Activated CD4-positive, alpha-beta T cell treated with anti-CD3 and anti-CD28 coated beads for 1 hour (primary cell): ENCODE results near the gene PARK7.

ENCODE experiments used
- DNase-seq: peaks from one replicate; pipeline ENCODE4 v3.0.0-alpha.2; 2020

The PARK7 gene

DNA sequence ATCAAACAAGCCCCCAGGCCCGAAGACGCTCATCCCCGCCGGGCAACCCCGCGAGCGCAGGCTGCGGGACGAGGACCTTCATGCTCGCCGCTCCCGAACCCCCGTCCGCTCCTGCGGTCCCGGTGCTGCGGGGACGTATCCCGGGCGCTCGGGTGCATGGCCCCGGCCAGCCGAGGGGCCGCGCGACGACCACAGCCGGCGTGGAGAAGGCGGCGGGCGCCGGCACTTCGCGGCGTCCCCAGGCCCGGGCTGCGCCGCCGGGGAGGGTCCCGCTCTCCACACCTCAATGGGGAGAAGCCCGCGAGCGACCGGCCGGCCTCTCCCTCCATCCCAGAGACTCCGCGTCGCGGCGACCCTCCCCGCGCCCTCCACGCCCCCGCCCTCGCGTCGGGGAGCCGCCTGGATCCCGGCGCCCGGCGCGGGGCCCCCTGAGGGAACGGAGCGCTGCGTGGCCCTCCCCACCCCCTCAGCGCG lies 64.2 kb downstream of the PARK7 start:
- DNase-seq: no peak

- peak; percentile 82 for DNase-seq
These were observed 64.9 kb downstream of the PARK7 start, which contains the start of gene ERRFI1 for GRCh38 chr1:8026153-8026975. ERRFI1 (minus strand) TSS chr1:8026309; CDS start chr1:8015619, 10,690 bp downstream.

- DNase-seq: no peak
These were observed 65.7 kb downstream of the PARK7 start for GRCh38 chr1:8026976-8027747.

DNA sequence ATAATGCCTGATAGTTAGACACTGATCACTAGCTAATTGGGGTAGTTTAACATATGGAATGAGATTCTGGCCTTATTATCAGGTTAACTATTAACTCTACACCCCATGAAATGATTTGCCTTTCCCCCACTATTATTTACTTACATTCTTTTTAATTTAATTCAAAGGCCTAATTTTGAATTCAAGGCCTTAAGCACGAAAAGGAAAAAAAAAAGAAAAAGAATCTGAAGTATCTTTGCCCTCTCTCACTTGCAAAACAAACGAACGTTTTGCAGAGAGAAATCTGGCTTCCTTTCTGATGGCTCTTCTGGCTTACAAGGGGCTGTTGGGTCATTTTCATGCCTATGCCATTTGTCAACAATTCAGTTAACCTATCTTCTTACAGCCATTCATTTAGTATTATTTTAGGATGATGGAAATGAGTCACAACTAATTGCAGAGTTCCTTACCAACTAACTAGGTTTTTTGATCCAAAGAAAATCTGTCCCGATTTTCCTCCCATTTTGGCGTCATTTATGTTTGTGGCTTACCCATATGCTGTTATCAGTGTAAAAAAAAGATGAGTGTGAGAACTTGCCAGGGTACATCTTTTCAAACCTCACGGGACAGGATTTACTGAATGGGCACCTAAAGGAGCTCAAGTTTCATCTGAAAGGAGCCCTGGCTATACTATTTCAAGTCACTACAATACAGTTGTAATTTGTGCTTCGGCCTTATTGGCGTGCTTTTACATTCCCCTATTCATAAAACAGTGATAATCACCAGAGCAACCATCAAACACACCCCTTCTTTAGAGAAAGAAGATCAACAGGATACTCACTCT lies 66.4 kb downstream of the PARK7 start:
- no peak for DNase-seq

- DNase-seq: no peak
These were observed 67.0 kb downstream of the PARK7 start for GRCh38 chr1:8028571-8028910.

DNA sequence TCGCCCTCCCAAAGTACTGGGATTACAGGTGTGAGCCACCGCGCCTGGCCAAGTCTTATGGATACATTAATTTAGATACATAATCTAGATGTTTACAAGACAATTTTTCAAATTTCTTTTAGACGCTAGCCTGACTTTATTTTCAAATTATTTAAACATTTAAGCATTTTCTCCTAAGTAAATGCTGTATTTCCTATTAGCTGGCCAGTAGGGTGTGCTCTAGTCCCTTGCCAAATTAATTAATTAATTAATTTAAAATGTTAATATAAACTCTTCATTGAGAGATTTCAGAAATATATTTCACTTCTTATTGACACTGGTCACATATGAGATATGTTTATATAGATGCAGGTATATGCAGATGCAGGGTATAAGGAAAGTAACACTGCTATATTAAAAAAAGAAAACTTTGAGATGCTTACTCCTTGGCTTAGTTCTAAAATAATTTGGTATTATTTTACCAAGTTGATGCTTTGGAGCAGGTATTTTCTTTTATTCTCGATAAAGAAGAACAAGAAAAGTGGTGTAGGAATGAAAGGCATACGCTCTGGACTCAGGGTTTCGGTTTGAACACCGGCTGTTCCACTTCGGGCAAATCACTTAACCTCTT lies 69.8 kb downstream of the PARK7 start:
- DNase-seq: no peak

- DNase-seq: no peak
These were observed 70.9 kb downstream of the PARK7 start for GRCh38 chr1:8032366-8032910.

- DNase-seq: no peak
These were observed 71.8 kb downstream of the PARK7 start for GRCh38 chr1:8033322-8033721.
